NCI-H128 (cell line): ENCODE data around the gene RUFY3.
A peak's percentile ranks its signal among the peaks of the same experiment; 100 is the strongest.
"Not testable (repeated sequence)": the region's sequence is repeated elsewhere in the genome, so short reads cannot be mapped to it uniquely, and the experiment has no call there.

ENCODE experiments used
- DNase-seq: peaks from one replicate; lab custom pipeline; 2025; ENCODE audit not compliant: unreplicated experiment; lab: John Stamatoyannopoulos, UW

Gene RUFY3

GRCh38 chr4:70705183-70706043 lies 16.4 kb upstream of the RUFY3 start:
- DNase-seq, result peak; percentile 5

GRCh38 chr4:70706044-70706461 lies 15.7 kb upstream of the RUFY3 start:
- DNase-seq, result no peak

- no peak for DNase-seq
These were observed 15.2 kb upstream of the RUFY3 start for GRCh38 chr4:70706516-70706915.

- DNase-seq, result no peak
These were observed 12.1 kb upstream of the RUFY3 start for GRCh38 chr4:70709611-70710205.

GRCh38 chr4:70711599-70711998 lies 10.2 kb upstream of the RUFY3 start:
- DNase-seq, result no peak

GRCh38 chr4:70712150-70712549 lies 9.6 kb upstream of the RUFY3 start:
- no peak for DNase-seq

GRCh38 chr4:70712604-70713452 lies 8.9 kb upstream of the RUFY3 start:
- no peak for DNase-seq

GRCh38 chr4:70713453-70714078 lies 8.2 kb upstream of the RUFY3 start:
- no peak for DNase-seq

- no peak for DNase-seq
These were observed 7.5 kb upstream of the RUFY3 start for GRCh38 chr4:70714079-70714887.

- no peak for DNase-seq
These were observed 6.7 kb upstream of the RUFY3 start for GRCh38 chr4:70715097-70715496.

- DNase-seq, result no peak
These were observed 2.8 kb upstream of the RUFY3 start for GRCh38 chr4:70718811-70719604.

- no peak for DNase-seq
These were observed 531 bp downstream of the RUFY3 start for GRCh38 chr4:70722199-70722791.

GRCh38 chr4:70724463-70724862 lies 2.7 kb downstream of the RUFY3 start:
- no peak for DNase-seq

GRCh38 chr4:70725633-70726032 lies 3.9 kb downstream of the RUFY3 start:
- DNase-seq, result no peak

- not testable (repeated sequence) for DNase-seq
These were observed 4.8 kb downstream of the RUFY3 start for GRCh38 chr4:70726515-70726914.

GRCh38 chr4:70728091-70728490 lies 6.3 kb downstream of the RUFY3 start:
- no peak for DNase-seq

- not testable (repeated sequence) for DNase-seq
These were observed 11.1 kb downstream of the RUFY3 start for GRCh38 chr4:70732878-70733277.

GRCh38 chr4:70734168-70734954 lies 12.6 kb downstream of the RUFY3 start:
- DNase-seq, result no peak
